Neural cell (in vitro differentiated cells): ENCODE measurements around the gene FAM177B. TPM values are rescaled to one million over a fixed set of nuclear protein-coding genes. Genes with fewer than 3 reads are reported as not detected.

ENCODE experiments used
- H2AFZ ChIP-seq: fragments of 200-600, 300-800 bp; sonication (generic), shearing (Covaris generic); 2 replicates; pipeline ENCODE4 v1.6.0; 2014; ENCODE audit warnings: low read depth, mild to moderate bottlenecking, antibody characterized with exemption, low read length, moderate library complexity
- H3F3A ChIP-seq: fragments of 200-600 bp; shearing (Covaris generic); 2 replicates; pipeline ENCODE4 v1.6.1; 2016; ENCODE audit warnings: mild to moderate bottlenecking, moderate library complexity, mixed read lengths, antibody characterized with exemption, low read length; ENCODE audit not compliant: insufficient read depth, poor library complexity, severe bottlenecking
- H3K27ac ChIP-seq: fragments of 200-600, 300-800 bp; sonication (generic), shearing (Covaris generic); 2 replicates; pipeline ENCODE4 v1.5.1; 2014; ENCODE audit warnings: mild to moderate bottlenecking, low read length, moderate library complexity
- H3K27me3 ChIP-seq: fragments of 300-800, 200-600 bp; sonication (generic), shearing (Covaris generic); 2 replicates; pipeline ENCODE4 v1.6.0; 2014; ENCODE audit warnings: mild to moderate bottlenecking, low read depth, low read length, moderate library complexity; ENCODE audit not compliant: insufficient read depth
- H3K36me3 ChIP-seq: fragments of 300-800, 200-600 bp; sonication (generic), shearing (Covaris generic); 2 replicates; pipeline ENCODE4 v1.5.1; 2014; ENCODE audit warnings: mild to moderate bottlenecking, antibody characterized with exemption, low read length, moderate library complexity; ENCODE audit not compliant: insufficient read depth
- H3K4me2 ChIP-seq: fragments of 300-800, 200-600 bp; sonication (generic), shearing (Covaris generic); 2 replicates; pipeline ENCODE4 v1.6.0; 2014; ENCODE audit warnings: mild to moderate bottlenecking, low read length
- H3K4me3 ChIP-seq: fragments of 300-800, 200-600 bp; sonication (generic), shearing (Covaris generic); 2 replicates; pipeline ENCODE4 v1.5.1; 2014; ENCODE audit warnings: mild to moderate bottlenecking, low read length, moderate library complexity
- H3K79me2 ChIP-seq: fragments of 200-600 bp; shearing (Covaris generic); replicated peaks from 2 replicates; pipeline ENCODE4 v1.6.0; 2014; ENCODE audit warnings: mild to moderate bottlenecking, low read length, moderate library complexity; ENCODE audit not compliant: insufficient read depth
- H3K9ac ChIP-seq: fragments of 300-800, 200-600 bp; sonication (generic), shearing (Covaris generic); 2 replicates; pipeline ENCODE4 v1.6.1; 2016; ENCODE audit warnings: mild to moderate bottlenecking, low read length, mixed read lengths
- H3K9me2 ChIP-seq: fragments of 200-600 bp; shearing (Covaris generic); 2 replicates; pipeline ENCODE4 v1.6.1; 2016; ENCODE audit warnings: mild to moderate bottlenecking, low read length, mixed read lengths; ENCODE audit not compliant: insufficient read depth
- H3K9me3 ChIP-seq: fragments of 200-600, 300-800 bp; sonication (generic), shearing (Covaris generic); 2 replicates; pipeline ENCODE4 v1.6.1; 2016; ENCODE audit warnings: mild to moderate bottlenecking, mixed run types, low read length, moderate library complexity, mixed read lengths
- H4K20me1 ChIP-seq: fragments of 200-600 bp; shearing (Covaris generic); 2 replicates; pipeline ENCODE4 v1.6.1; 2016; ENCODE audit warnings: mild to moderate bottlenecking, mixed run types; ENCODE audit not compliant: insufficient read depth
- CTCF ChIP-seq: fragments of 450-650 bp; IDR thresholded peaks from 2 replicates; pipeline ENCODE4 v1.5.1; 2014; ENCODE audit warnings: antibody characterized with exemption, mild to moderate bottlenecking, moderate library complexity; ENCODE audit not compliant: poor library complexity, severe bottlenecking
- EP300 ChIP-seq: fragments of 450-650 bp; conservative IDR thresholded peaks from 2 replicates; pipeline ENCODE4 v1.6.1; 2014; ENCODE audit warnings: antibody characterized with exemption, mild to moderate bottlenecking, moderate library complexity; ENCODE audit not compliant: poor library complexity, severe bottlenecking
- EZH2 ChIP-seq: fragments of 200-600, 300-800 bp; shearing (Covaris generic), sonication (generic); IDR thresholded peaks from 2 replicates; pipeline ENCODE4 v1.6.1; 2014; ENCODE audit warnings: antibody characterized with exemption, low read length, borderline replicate concordance, mild to moderate bottlenecking; ENCODE audit not compliant: insufficient read depth, poor library complexity, severe bottlenecking
- MXI1 ChIP-seq: fragments of 450-650 bp; conservative IDR thresholded peaks from 2 replicates; pipeline ENCODE4 v1.6.1; 2014; ENCODE audit warnings: antibody characterized with exemption, mild to moderate bottlenecking; ENCODE audit not compliant: poor library complexity, severe bottlenecking
- POLR2AphosphoS5 ChIP-seq: IDR thresholded peaks from 2 replicates; pipeline ENCODE4 v1.6.1; 2012
- RAD21 ChIP-seq: fragments of 450-650 bp; conservative IDR thresholded peaks from 2 replicates; pipeline ENCODE4 v1.6.1; 2014; ENCODE audit warnings: antibody characterized with exemption, mild to moderate bottlenecking, moderate library complexity
- REST ChIP-seq: IDR thresholded peaks from 2 replicates; pipeline ENCODE4 v1.6.1; 2012; ENCODE audit warnings: borderline replicate concordance
- SMC3 ChIP-seq: fragments of 450-650 bp; conservative IDR thresholded peaks from 2 replicates; pipeline ENCODE4 v1.6.1; 2014; ENCODE audit warnings: antibody characterized with exemption, mild to moderate bottlenecking, moderate library complexity; ENCODE audit not compliant: poor library complexity
- polyA plus RNA-seq: library from polyadenylated mRNA; depleted of rRNA; stranded (reverse); fragments of >200 nt; gene quantifications from 2 replicates; pipeline ENCODE4 v1.2.3, GENCODE V29; 2014

FAM177B gene
- polyA plus RNA-seq, 1 donor from 2014 or later: not detected

GRCh38 chr1:222704260-222704659, 32.7 kb upstream of the FAM177B start:
- H3K27ac ChIP-seq: no peak overlapping the region
- TF ChIP-seq CTCF: no peak
- no peak for TF ChIP-seq RAD21
- TF ChIP-seq MXI1: no peak
- no peak for TF ChIP-seq REST
- TF ChIP-seq EZH2: no peak
- no peak for TF ChIP-seq SMC3
- H3K36me3 ChIP-seq: no peaks in the 10 kb centered on the region
- H3K4me3 ChIP-seq: no peak overlapping the region
- no peaks in the 10 kb centered on the region for H3K27me3 ChIP-seq
- H3K79me2 ChIP-seq: peaks cover 27% of the 10 kb centered on the region
- H3K9me3 ChIP-seq: peaks cover 4% of the 10 kb centered on the region
- H4K20me1 ChIP-seq: no peaks in the 10 kb centered on the region
- H3K4me2 ChIP-seq: no peak overlapping the region
- H3K9ac ChIP-seq: no peak overlapping the region
- no peak overlapping the region for H2AFZ ChIP-seq
- H3F3A ChIP-seq: no peaks in the 10 kb centered on the region
- no peaks in the 10 kb centered on the region for H3K9me2 ChIP-seq

- Histone ChIP-seq H3K27me3 (no peaks in the 10 kb centered on the region), H3K27ac (no peak overlapping the region), H3K9me3 (peaks cover 4% of the 10 kb centered on the region), H3K4me3 (no peak overlapping the region), H3K36me3 (no peaks in the 10 kb centered on the region), H2AFZ (no peak overlapping the region), H3K9me2 (no peaks in the 10 kb centered on the region), H3K4me2 (no peak overlapping the region), H3K9ac (no peak overlapping the region), H4K20me1 (no peaks in the 10 kb centered on the region), H3F3A (no peaks in the 10 kb centered on the region), H3K79me2 (peaks cover 45% of the 10 kb centered on the region)
- no peak for TF ChIP-seq RAD21
- no peak for TF ChIP-seq EP300
- no peak for TF ChIP-seq MXI1
- TF ChIP-seq SMC3: no peak
- no peak for TF ChIP-seq CTCF
- no peak for TF ChIP-seq POLR2AphosphoS5
Observed at GRCh38 chr1:222706815-222707214, 30.2 kb upstream of the FAM177B start.
